MV-4-11 (cell line): ENCODE data around the gene PCIF1.
"Not testable (repeated sequence)": the region's sequence is repeated elsewhere in the genome, so short reads cannot be mapped to it uniquely, and the experiment has no call there.

Experiments used
- DNase-seq: peaks from one replicate; lab custom pipeline; 2025; lab: John Stamatoyannopoulos, UW

The PCIF1 gene

GRCh38 chr20:45934586-45935415, at the start of gene PCIF1:
Gene PCIF1 (plus strand): TSS chr20:45934683. CDS start chr20:45939000, 4,317 bp downstream.
- DNase-seq, result peak; percentile 94

GRCh38 chr20:45886590-45887345, 47.7 kb upstream of the PCIF1 start:
- no peak for DNase-seq

DNA sequence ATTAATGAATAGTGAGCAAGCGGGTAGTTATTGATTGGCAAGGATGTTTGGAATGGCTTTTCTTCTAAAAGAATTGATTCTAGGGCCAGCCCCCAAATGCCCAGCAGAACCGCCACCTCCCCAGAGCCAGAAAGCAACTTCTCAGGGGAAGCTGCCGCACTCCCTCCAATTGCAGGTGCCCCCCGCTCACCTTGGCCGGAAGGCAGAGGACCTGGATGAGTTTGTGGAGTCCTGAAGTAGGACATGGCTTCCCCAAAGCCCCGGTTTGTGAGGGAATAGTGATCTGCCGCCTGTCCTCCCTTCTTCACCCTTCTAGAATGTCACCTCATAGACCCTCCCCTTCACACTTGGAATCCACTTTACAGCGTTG, 47.2 kb upstream of the PCIF1 start, which contains the start of gene SPATA25:
TSS of gene SPATA25 (minus strand) at position 277 of the 370 bp plus-strand sequence. CDS start at position 245, 32 bp downstream.
- DNase-seq, result no peak

- no peak for DNase-seq
Observed at GRCh38 chr20:45888681-45889080, 45.8 kb upstream of the PCIF1 start.

- peak; percentile 59 for DNase-seq
Observed at GRCh38 chr20:45890077-45890984, 44.2 kb upstream of the PCIF1 start.

- DNase-seq, result peak; percentile 84
Observed at GRCh38 chr20:45890985-45891983, 43.2 kb upstream of the PCIF1 start, which contains the start of the genes CTSA and NEURL2. Gene CTSA (plus strand): TSS chr20:45891335. CDS start chr20:45891569, 234 bp downstream. Gene NEURL2 (minus strand): TSS chr20:45891208. CDS start chr20:45890991, 217 bp downstream.

DNA sequence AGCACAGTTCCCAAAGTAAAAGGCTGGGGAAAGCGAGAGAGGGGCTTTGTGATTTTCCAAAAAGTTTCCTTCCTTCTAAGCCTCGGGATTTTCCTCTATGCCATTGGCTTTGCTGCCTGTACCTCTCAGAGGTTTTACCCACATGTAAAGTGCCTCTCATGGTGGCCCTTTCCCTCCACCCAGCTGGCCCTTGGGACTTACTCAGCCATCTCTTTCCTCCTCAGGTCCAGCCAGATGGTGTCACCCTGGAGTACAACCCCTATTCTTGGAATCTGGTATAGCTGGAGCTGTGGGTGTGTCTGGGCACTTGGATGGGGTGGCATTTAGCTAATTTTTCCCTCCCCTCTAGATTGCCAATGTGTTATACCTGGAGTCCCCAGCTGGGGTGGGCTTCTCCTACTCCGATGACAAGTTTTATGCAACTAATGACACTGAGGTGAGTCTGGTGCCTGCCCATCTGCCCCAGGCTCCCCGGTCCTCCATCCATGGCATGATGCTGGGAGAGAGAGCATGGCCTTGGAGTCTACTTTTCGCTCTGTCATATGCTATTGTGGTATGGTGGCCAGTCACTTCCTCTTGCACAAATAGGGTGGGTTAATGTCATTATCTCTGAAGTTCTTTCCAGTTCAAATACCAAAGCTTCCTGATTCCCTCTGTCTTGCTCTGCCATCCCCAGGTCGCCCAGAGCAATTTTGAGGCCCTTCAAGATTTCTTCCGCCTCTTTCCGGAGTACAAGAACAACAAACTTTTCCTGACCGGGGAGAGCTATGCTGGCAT, 42.2 kb upstream of the PCIF1 start:
- DNase-seq, result peak; percentile 25

DNA sequence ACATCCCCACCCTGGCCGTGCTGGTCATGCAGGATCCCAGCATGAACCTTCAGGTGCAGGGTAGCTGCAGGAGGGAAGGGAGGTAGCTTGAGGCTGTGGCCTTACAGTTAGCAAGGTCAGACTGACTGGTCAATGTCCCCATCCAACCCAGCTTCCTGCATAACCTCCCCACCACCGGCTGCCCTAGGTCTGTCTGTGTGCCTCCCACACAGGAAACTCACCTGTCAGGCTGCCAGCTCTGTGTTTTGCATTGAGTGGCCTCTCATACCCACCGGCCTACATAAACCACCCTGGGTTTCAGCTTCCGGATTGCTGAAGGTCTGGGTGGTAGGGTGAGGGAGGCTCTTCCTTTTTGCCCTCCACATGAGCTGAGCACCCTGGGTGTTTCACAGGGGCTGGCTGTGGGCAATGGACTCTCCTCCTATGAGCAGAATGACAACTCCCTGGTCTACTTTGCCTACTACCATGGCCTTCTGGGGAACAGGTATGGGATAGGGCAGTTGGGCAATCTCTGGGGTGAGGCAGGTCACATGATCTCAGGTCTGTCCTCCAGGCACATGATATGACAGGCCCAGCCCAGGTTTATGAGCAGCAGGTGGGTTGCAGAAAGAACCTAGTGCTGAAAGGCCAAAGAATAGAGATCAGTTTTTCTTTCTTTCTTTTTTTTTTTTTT, 41.5 kb upstream of the PCIF1 start:
- DNase-seq, result no peak

DNA sequence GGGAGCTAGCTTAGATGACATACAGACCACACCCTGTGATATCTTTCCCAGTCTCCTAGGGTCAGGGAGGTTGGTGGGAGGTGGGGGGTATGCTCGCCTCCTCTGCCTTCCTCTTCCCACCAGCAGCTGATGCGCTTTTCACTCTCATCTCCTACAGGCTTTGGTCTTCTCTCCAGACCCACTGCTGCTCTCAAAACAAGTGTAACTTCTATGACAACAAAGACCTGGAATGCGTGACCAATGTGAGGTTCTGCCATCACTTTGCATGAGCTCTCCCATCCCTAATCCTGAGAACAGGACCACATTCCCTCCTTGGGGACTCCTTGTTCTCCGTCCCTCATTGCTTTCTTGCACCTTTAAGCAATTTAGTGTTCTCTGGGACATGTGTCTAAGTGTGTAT, 40.7 kb upstream of the PCIF1 start:
- DNase-seq, result no peak

- DNase-seq, result no peak
Observed at GRCh38 chr20:45894797-45895196, 39.7 kb upstream of the PCIF1 start.

DNA sequence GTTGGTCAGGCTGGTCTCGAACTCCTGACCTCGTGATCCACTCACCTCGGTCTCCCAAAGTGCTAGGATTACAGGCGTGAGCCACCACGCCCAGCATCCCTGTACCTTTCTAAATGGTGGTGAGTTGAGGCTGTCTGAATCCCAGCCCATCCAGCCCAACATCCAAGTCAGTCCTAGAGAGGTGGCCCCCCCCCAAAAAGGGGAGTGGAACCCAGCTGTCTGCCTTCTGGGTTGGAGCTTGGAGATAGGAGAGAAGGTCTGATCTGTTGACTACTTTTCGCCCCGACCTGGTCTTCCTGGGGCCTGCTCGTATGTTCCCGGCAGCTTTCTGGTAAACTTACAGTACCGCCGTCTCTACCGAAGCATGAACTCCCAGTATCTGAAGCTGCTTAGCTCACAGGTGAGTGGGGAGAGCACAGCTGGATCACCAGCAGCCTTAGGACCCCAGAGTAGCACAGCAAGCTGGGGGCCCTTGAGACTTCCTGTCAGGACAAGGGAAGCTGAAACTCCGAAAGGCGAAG, 37.8 kb upstream of the PCIF1 start:
- DNase-seq, result no peak

DNA sequence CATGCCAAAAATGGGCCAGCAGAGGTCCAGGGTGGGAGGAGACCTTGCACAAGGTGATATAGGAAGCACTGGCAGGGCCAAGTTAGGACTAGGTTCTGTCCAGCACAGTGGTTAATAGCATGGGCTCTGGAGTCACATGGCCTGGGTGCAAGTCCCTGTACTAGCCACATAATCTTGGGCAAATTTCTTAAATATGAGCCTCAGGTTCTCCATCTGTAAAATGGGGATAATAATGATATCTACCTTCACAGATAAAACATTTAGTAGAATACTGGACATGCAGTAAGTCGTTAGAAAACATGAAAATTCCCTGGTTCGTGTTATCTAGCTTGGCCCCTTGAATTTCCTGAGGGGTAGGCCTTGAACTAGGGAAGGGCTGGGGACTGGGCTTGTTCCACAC, 37.2 kb upstream of the PCIF1 start:
- no peak for DNase-seq

DNA sequence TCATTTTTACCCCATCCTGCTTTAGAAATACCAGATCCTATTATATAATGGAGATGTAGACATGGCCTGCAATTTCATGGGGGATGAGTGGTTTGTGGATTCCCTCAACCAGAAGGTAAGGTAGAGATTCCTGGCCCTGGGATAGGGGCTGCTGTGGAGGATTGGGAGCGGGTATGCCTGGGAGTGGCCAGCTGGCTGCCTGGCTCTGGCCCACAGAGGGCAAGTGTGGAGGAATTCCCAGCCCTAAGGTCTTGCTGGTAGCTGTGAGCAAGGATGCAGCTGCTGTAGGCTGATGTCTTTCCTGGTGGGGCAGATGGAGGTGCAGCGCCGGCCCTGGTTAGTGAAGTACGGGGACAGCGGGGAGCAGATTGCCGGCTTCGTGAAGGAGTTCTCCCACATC, 36.8 kb upstream of the PCIF1 start:
- DNase-seq, result no peak

- DNase-seq, result no peak
Observed at GRCh38 chr20:45898285-45898684, 36.2 kb upstream of the PCIF1 start.

GRCh38 chr20:45899046-45899835, 35.2 kb upstream of the PCIF1 start:
- DNase-seq, result no peak

- DNase-seq, result not testable (repeated sequence)
Observed at GRCh38 chr20:45901332-45901731, 33.2 kb upstream of the PCIF1 start.

DNA sequence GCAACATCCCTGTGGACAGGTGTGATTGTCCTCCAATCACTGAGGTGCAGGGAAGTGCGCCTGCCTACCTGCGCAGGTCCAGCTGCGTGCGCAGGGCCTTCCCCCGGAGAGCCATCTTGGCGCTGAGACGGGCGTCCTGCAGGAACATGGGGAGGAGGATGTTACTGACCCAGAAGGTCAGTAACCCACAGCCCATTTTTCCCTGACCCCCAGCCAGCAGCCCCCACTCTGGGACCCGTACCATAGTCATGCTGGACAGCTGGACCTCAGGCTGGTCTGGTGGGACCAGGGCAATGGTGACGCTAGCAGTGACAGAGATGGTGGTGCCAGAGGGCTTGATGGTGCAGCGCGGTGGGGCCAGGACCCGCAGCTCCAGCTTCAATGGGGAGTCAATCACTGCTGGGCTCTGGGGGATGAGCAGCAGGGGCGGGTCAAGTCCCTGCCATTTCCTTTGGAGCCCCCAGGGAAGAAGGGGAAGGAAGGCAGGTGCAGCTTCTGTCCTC, 32.2 kb upstream of the PCIF1 start:
- DNase-seq, result no peak
